Liver (tissue), 9 donors: ENCODE data around the gene STK11. TPM values are rescaled to one million over a fixed set of nuclear protein-coding genes. Genes with fewer than 3 reads are reported as not detected.

ENCODE experiments used
- DNase-seq: peaks from one replicate; pipeline ENCODE4 v3.0.0-alpha.2; 2017; ENCODE audit warnings: low spot score
- H3K27ac ChIP-seq, 2 donors: one replicate each; pipeline ENCODE4 v1.7.0; 2013; ENCODE audit warnings: inconsistent platforms in 2 of 2, low read length in 2 of 2, control low read depth in 1 of 2, low read depth in 1 of 2, mild to moderate bottlenecking in 1 of 2
- H3K27me3 ChIP-seq, 4 donors: one replicate each; pipeline versions ENCODE4 v1.6.1 to v1.7.0; 2013; ENCODE audit warnings: low read length in 3 of 4, inconsistent platforms in 1 of 4, mild to moderate bottlenecking in 1 of 4, moderate library complexity in 1 of 4; ENCODE audit not compliant: control insufficient read depth in 4 of 4, insufficient read depth in 4 of 4
- H3K36me3 ChIP-seq, 4 donors: one replicate each; pipeline versions ENCODE4 v1.6.1 to v1.7.0; 2013; ENCODE audit warnings: low read length in 3 of 4, mild to moderate bottlenecking in 3 of 4, low read depth in 1 of 4, moderate library complexity in 1 of 4; ENCODE audit not compliant: control insufficient read depth in 4 of 4, insufficient read depth in 3 of 4
- H3K4me1 ChIP-seq, 4 donors: one replicate each; pipeline versions ENCODE4 v1.6.1 to v1.7.0; 2013; ENCODE audit warnings: low read length in 3 of 4, mild to moderate bottlenecking in 3 of 4, moderate library complexity in 1 of 4; ENCODE audit not compliant: control insufficient read depth in 4 of 4, insufficient read depth in 4 of 4
- H3K4me3 ChIP-seq, 3 donors: one replicate each; pipeline versions ENCODE4 v1.6.1 to v1.7.0; 2013; ENCODE audit warnings: low read length in 3 of 3, control low read depth in 1 of 3, low read depth in 1 of 3, mild to moderate bottlenecking in 1 of 3
- H3K9ac ChIP-seq, 2 donors: one replicate each; pipeline ENCODE4 v1.7.0; 2013; ENCODE audit warnings: low read length in 2 of 2, mild to moderate bottlenecking in 2 of 2, moderate library complexity in 2 of 2, control low read depth in 1 of 2, low read depth in 1 of 2
- H3K9me3 ChIP-seq, 4 donors: one replicate each; pipeline versions ENCODE4 v1.6.1 to v1.7.0; 2013; ENCODE audit warnings: low read length in 3 of 4; ENCODE audit not compliant: control insufficient read depth in 4 of 4
- CTCF ChIP-seq: fragments of 150-350 bp; IDR thresholded peaks from 2 replicates; pipeline ENCODE4 v1.5.1; 2017; ENCODE audit warnings: improper control_type of control experiment, low read depth, low read length; ENCODE audit not compliant: missing input control
- EGR1 ChIP-seq, 2 donors: IDR thresholded peaks; 2 replicates each; pipeline ENCODE4 v1.6.1; 2016 to 2018; ENCODE audit warnings: antibody characterized with exemption in 2 of 2, low read depth in 2 of 2
- FOXA1 ChIP-seq: IDR thresholded peaks from 2 replicates; pipeline ENCODE4 v1.6.1; 2016; ENCODE audit warnings: antibody characterized with exemption
- JUND ChIP-seq, 2 donors: IDR thresholded peaks; 2 replicates each; pipeline ENCODE4 v1.6.1; 2016; ENCODE audit warnings: antibody characterized with exemption in 2 of 2
- RAD21 ChIP-seq, 2 donors: IDR thresholded peaks; 2 replicates each; pipeline ENCODE4 v1.6.1; 2016; ENCODE audit warnings: antibody characterized with exemption in 2 of 2, mild to moderate bottlenecking in 2 of 2
- TAF1 ChIP-seq: conservative IDR thresholded peaks from 2 replicates; pipeline ENCODE4 v1.6.1; 2016; ENCODE audit warnings: antibody characterized with exemption, mild to moderate bottlenecking
- WGBS: extraction: QIAGEN DNeasy Blood & Tissue Kit; methylation state at CpG from one replicate; pipeline ENCODE4 v1.1.7; 2013; 5-methylcytosine and 5-hydroxymethylcytosine counted together
- polyA plus RNA-seq, 2 donors: library from polyadenylated mRNA; stranded (reverse) in 1 of 2; unstranded in 1 of 2; fragments of 200-250 nt in 1 of 2; fragments of >200 nt in 1 of 2; fragmentation: Nextera tagmentation in 1 of 2; extraction: Ambion mirVana in 1 of 2; gene quantifications; one replicate each; pipeline versions ENCODE4 v1.2.1 to v1.2.3, GENCODE V29; 2013 to 2015
- total RNA-seq, 2 donors: library from RNA; depleted of rRNA; stranded (reverse); fragments of >200 nt; gene quantifications; one replicate each; pipeline ENCODE4 v1.2.3, GENCODE V29; 2014
- TF ChIP-seq, protein P1 (sequence below): IDR thresholded peaks from 2 replicates; pipeline ENCODE4 v1.6.1; 2016; ENCODE audit warnings: antibody characterized with exemption
- TF ChIP-seq, protein P2 (sequence below): IDR thresholded peaks from 2 replicates; pipeline ENCODE4 v1.6.1; 2016; ENCODE audit warnings: antibody characterized with exemption
- TF ChIP-seq, protein P3 (sequence below): IDR thresholded peaks from 2 replicates; pipeline ENCODE4 v1.6.1; 2016; ENCODE audit warnings: antibody characterized with exemption, mild to moderate bottlenecking
- donor health status: healthy.
- donor health status: healthy.
- donor health status: healthy.
- donor health status: healthy.
- donor health status: healthy.

Gene STK11
- total and polyA plus RNA-seq, 4 donors, result 3.0 to 126 (median 35.5) TPM

DNA sequence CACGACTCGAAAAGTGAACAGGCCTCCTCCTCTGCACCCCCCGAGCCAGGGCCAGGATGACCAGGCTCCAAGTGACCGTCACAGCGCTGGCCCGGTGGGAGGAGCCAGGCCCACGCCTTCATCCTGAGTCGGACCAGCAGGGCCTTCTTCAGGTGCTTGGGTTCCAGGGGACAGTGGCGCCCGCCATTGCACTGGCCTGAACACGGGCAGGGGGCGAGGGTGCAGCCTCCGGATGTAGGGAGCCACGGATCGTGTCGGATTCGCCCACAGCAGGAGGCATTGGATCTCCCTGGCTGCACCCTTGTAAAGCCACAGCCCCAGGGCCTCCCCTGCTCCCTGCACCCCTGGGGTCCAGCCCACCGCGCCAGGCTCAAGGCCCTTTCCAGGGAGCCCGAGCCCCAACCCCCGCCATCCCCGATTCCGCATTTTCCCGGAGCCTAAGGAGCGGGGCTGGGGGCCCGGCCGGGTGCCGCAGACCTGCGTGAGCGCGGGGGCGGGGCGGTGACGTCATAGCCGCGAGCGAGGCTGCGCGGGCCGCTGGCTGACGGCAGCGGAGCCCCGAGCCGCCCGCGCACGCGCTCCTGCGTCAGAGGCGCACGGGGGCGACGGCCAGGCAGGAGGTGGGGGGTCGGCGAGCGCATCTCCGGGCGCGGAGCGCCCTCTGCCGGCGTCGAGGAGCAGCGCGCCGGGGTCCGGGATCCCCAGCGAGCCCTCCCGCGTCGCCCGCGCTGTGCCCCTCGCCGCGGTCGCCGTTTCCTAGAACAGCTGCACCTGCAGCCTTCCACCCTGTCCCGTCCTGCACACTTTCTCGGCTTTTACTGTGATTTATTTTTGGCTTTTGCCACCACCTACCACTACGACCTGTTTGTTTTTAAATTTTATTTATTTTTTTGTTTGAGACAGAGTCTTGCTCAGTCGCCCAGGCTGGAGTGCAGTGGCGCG lies 34.5 kb downstream of the STK11 start:
- TF ChIP-seq, protein P1, sequence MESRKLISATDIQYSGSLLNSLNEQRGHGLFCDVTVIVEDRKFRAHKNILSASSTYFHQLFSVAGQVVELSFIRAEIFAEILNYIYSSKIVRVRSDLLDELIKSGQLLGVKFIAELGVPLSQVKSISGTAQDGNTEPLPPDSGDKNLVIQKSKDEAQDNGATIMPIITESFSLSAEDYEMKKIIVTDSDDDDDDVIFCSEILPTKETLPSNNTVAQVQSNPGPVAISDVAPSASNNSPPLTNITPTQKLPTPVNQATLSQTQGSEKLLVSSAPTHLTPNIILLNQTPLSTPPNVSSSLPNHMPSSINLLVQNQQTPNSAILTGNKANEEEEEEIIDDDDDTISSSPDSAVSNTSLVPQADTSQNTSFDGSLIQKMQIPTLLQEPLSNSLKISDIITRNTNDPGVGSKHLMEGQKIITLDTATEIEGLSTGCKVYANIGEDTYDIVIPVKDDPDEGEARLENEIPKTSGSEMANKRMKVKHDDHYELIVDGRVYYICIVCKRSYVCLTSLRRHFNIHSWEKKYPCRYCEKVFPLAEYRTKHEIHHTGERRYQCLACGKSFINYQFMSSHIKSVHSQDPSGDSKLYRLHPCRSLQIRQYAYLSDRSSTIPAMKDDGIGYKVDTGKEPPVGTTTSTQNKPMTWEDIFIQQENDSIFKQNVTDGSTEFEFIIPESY, result no peak
- TF ChIP-seq RAD21 (IDR thresholded peaks at IDR 0.05), result peak in 1 of 2 donors; percentile 65
- peak; percentile 79 for TF ChIP-seq CTCF
- Histone ChIP-seq H3K4me3 (peak overlapping the region in 1 of 3 donors; percentile 23), H3K36me3 (no peaks in the 10 kb centered on the region), H3K27ac (peak overlapping the region; percentile 38 to 57), H3K9ac (peak overlapping the region in 1 of 2 donors; percentile 24), H3K9me3 (no peaks in the 10 kb centered on the region), H3K27me3 (no peaks in the 10 kb centered on the region), H3K4me1 (peaks cover 25 to 59% (median 38%) of the 10 kb centered on the region in 4 donors)
- DNase-seq, result peak; percentile 82
- WGBS, result 15% methylated on average over 84 of the region's 84 CpGs

DNA sequence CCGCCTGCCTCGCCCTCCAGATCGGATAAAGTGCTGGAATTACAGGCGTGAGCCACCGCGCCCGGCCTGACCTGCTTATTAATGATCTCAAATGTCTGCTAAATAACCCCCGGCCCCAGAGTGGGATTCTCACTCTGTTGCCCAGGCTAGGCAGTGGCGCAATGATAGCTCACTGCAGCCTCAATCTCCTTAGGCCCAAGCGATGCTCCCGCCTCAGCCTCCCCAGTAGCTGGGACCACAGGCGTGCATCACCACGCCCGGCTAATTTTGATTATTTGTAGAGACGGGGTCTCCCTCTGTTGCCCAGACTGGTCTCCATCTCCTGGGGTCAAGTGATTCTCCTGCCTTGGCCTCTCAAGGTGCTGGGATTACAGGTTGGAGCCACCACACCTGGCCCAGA lies 35.3 kb downstream of the STK11 start:
- Histone ChIP-seq H3K27me3 (no peaks in the 10 kb centered on the region), H3K4me1 (peaks cover 29 to 67% (median 44%) of the 10 kb centered on the region in 4 donors), H3K9me3 (no peaks in the 10 kb centered on the region), H3K4me3 (no peak overlapping the region), H3K36me3 (no peaks in the 10 kb centered on the region), H3K9ac (peak overlapping the region in 1 of 2 donors; percentile 8), H3K27ac (peak overlapping the region in 1 of 2 donors; percentile 95)
- 60% methylated on average over 15 of the region's 15 CpGs for WGBS
- TF ChIP-seq, protein P2, sequence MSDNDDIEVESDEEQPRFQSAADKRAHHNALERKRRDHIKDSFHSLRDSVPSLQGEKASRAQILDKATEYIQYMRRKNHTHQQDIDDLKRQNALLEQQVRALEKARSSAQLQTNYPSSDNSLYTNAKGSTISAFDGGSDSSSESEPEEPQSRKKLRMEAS, result no peak
- TF ChIP-seq, protein P3, sequence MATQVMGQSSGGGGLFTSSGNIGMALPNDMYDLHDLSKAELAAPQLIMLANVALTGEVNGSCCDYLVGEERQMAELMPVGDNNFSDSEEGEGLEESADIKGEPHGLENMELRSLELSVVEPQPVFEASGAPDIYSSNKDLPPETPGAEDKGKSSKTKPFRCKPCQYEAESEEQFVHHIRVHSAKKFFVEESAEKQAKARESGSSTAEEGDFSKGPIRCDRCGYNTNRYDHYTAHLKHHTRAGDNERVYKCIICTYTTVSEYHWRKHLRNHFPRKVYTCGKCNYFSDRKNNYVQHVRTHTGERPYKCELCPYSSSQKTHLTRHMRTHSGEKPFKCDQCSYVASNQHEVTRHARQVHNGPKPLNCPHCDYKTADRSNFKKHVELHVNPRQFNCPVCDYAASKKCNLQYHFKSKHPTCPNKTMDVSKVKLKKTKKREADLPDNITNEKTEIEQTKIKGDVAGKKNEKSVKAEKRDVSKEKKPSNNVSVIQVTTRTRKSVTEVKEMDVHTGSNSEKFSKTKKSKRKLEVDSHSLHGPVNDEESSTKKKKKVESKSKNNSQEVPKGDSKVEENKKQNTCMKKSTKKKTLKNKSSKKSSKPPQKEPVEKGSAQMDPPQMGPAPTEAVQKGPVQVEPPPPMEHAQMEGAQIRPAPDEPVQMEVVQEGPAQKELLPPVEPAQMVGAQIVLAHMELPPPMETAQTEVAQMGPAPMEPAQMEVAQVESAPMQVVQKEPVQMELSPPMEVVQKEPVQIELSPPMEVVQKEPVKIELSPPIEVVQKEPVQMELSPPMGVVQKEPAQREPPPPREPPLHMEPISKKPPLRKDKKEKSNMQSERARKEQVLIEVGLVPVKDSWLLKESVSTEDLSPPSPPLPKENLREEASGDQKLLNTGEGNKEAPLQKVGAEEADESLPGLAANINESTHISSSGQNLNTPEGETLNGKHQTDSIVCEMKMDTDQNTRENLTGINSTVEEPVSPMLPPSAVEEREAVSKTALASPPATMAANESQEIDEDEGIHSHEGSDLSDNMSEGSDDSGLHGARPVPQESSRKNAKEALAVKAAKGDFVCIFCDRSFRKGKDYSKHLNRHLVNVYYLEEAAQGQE, result no peak
- TF ChIP-seq TAF1 (no peak), JUND (IDR thresholded peaks at IDR 0.05) (no peak), FOXA1 (no peak), RAD21 (IDR thresholded peaks at IDR 0.05) (no peak), EGR1 (IDR thresholded peaks at IDR 0.05; ENCODE audit: low read depth in 2 of 2) (no peak)
- no peak for DNase-seq
